BLaER1 treated with 17β-estradiol and CSF1 and Interleukin-3, amounts not matched to agents 10 nM and 100 nM (cell line): ENCODE measurements around the gene RYR1.

Experiments used
- H3K27ac ChIP-seq, 11 experiments: shearing (Covaris generic); formaldehyde crosslinking; 2 replicates each; pipeline ENCODE4 v1.8.1; 2022
- H3K27me3 ChIP-seq, 11 experiments: shearing (Covaris generic); formaldehyde crosslinking; 2 replicates each; pipeline ENCODE4 v1.8.1; 2022
- H3K36me3 ChIP-seq, 11 experiments: shearing (Covaris generic); formaldehyde crosslinking; 2 replicates each; pipeline ENCODE4 v1.8.1; 2022
- H3K4me1 ChIP-seq, 10 experiments: shearing (Covaris generic); formaldehyde crosslinking; 2 replicates each; pipeline ENCODE4 v1.8.1; 2022
- H3K4me2 ChIP-seq, 11 experiments: shearing (Covaris generic); formaldehyde crosslinking; 2 replicates each; pipeline ENCODE4 v1.8.1; 2022
- H3K4me3 ChIP-seq, 10 experiments: shearing (Covaris generic); formaldehyde crosslinking; 2 replicates each; pipeline ENCODE4 v1.8.1; 2022
- H3K9ac ChIP-seq, 11 experiments: shearing (Covaris generic); formaldehyde crosslinking; 2 replicates each; pipeline ENCODE4 v1.8.1; 2022
- H3K9me3 ChIP-seq, 11 experiments: shearing (Covaris generic); formaldehyde crosslinking; replicated peaks in 1 of 11; 2 replicates each; pipeline ENCODE4 v1.8.1; 2022
- H4K20me1 ChIP-seq, 11 experiments: shearing (Covaris generic); formaldehyde crosslinking; 2 replicates each; pipeline ENCODE4 v1.8.1; 2022
- Cebpa-rat ChIP-seq, 11 experiments: shearing (Covaris generic); IDR thresholded peaks; 2 replicates each; pipeline ENCODE4 v1.8.1; 2022

RYR1 gene

GRCh38 chr19:38387550-38388348 is 45.7 kb upstream of the RYR1 start, which contains the start of gene GGN:
GGN (minus strand) TSS chr19:38388034; CDS start chr19:38387261, 773 bp downstream.
- Histone ChIP-seq H3K9me3 (no peaks in the 10 kb centered on the region), H3K4me2 (peak within 1 kb of the TSS; percentile 77 to 95 (median 92)), H3K4me1 (peaks cover 29 to 49% (median 36%) of the 10 kb centered on the region in 10 experiments), H3K27ac (peak within 1 kb of the TSS in 4 of 11 experiments; percentile 44 to 62 (median 48); a peak in 10 of 22 replicates), H4K20me1 (peaks cover 44 to 75% (median 59%) of the 10 kb centered on the region in 11 experiments; a peak in 21 of 22 replicates), H3K27me3 (peaks cover 63 to 100% (median 96%) of the 10 kb centered on the region in 11 experiments), H3K36me3 (peaks cover 18 to 39% (median 37%) of the 10 kb centered on the region in 11 experiments), H3K9ac (peak within 1 kb of the TSS in 10 of 11 experiments; percentile 29 to 75 (median 62); a peak in 21 of 22 replicates), H3K4me3 (peak within 1 kb of the TSS; percentile 57 to 68 (median 61))
- no peak for TF ChIP-seq Cebpa-rat (IDR thresholded peaks at IDR 0.05)

- peak within 1 kb of the TSS; percentile 57 to 68 (median 61) for H3K4me3 ChIP-seq
- peaks cover 36 to 70% (median 53%) of the 10 kb centered on the region in 11 experiments; a peak in 21 of 22 replicates for H4K20me1 ChIP-seq
- peak within 1 kb of the TSS in 9 of 11 experiments; percentile 41 to 75 (median 62); a peak in 19 of 22 replicates for H3K9ac ChIP-seq
- no peaks in the 10 kb centered on the region for H3K9me3 ChIP-seq
- peaks cover 29 to 49% (median 36%) of the 10 kb centered on the region in 10 experiments for H3K4me1 ChIP-seq
- peaks cover 71 to 100% (median 100%) of the 10 kb centered on the region in 11 experiments for H3K27me3 ChIP-seq
- peak within 1 kb of the TSS; percentile 77 to 95 (median 92) for H3K4me2 ChIP-seq
- H3K27ac ChIP-seq: peak within 1 kb of the TSS in 4 of 11 experiments; percentile 44 to 62 (median 48); a peak in 9 of 22 replicates
- H3K36me3 ChIP-seq: peaks cover 17 to 31% (median 29%) of the 10 kb centered on the region in 11 experiments
- TF ChIP-seq Cebpa-rat (IDR thresholded peaks at IDR 0.05): no peak
Measured at GRCh38 chr19:38388349-38389100, 45.0 kb upstream of the RYR1 start, which contains the start of gene SPRED3. SPRED3 (plus strand) TSS chr19:38388697; CDS start chr19:38390303, 1,606 bp downstream.

GRCh38 chr19:38389101-38389925 is 44.2 kb upstream of the RYR1 start:
- peak overlapping the region; percentile 33 to 68 (median 61); a peak in 17 of 20 replicates for H3K4me3 ChIP-seq
- H3K9me3 ChIP-seq: peaks cover 0 to under 1% (median 0%) of the 10 kb centered on the region in 11 experiments; a peak in 3 of 22 replicates
- peaks cover 28 to 63% (median 45%) of the 10 kb centered on the region in 11 experiments; a peak in 21 of 22 replicates for H4K20me1 ChIP-seq
- H3K4me1 ChIP-seq: peaks cover 29 to 49% (median 36%) of the 10 kb centered on the region in 10 experiments
- no peak for TF ChIP-seq Cebpa-rat (IDR thresholded peaks at IDR 0.05)
- H3K36me3 ChIP-seq: peaks cover 9 to 24% (median 21%) of the 10 kb centered on the region in 11 experiments; a peak in 21 of 22 replicates
- H3K4me2 ChIP-seq: peak overlapping the region; percentile 77 to 95 (median 92)
- H3K27me3 ChIP-seq: peaks cover 78 to 100% (median 100%) of the 10 kb centered on the region in 11 experiments
- peak overlapping the region in 7 of 11 experiments; percentile 35 to 75 (median 56); a peak in 11 of 22 replicates for H3K9ac ChIP-seq
- peak overlapping the region in 2 of 11 experiments; percentile 22 to 62; a peak in 3 of 22 replicates for H3K27ac ChIP-seq

- TF ChIP-seq Cebpa-rat (IDR thresholded peaks at IDR 0.05): no peak
- peaks cover 6 to 14% (median 12%) of the 10 kb centered on the region in 11 experiments; a peak in 19 of 22 replicates for H3K36me3 ChIP-seq
- H3K27ac ChIP-seq: no peak overlapping the region
- no peak overlapping the region for H3K9ac ChIP-seq
- H4K20me1 ChIP-seq: peaks cover 19 to 58% (median 36%) of the 10 kb centered on the region in 11 experiments; a peak in 21 of 22 replicates
- no peak overlapping the region for H3K4me3 ChIP-seq
- peaks cover 78 to 100% (median 100%) of the 10 kb centered on the region in 11 experiments for H3K27me3 ChIP-seq
- H3K4me1 ChIP-seq: peaks cover 29 to 41% (median 33%) of the 10 kb centered on the region in 10 experiments
- peaks cover 0 to 9% (median 0%) of the 10 kb centered on the region in 11 experiments; a peak in 10 of 22 replicates for H3K9me3 ChIP-seq
- H3K4me2 ChIP-seq: peak overlapping the region in 3 of 11 experiments; percentile 18 to 35 (median 25); a peak in 3 of 22 replicates
Measured at GRCh38 chr19:38389957-38390924, 43.2 kb upstream of the RYR1 start.

- Histone ChIP-seq H3K27ac (no peak overlapping the region), H3K27me3 (peaks cover 85 to 100% (median 100%) of the 10 kb centered on the region in 11 experiments), H3K9me3 (peaks cover 0 to 18% (median 5%) of the 10 kb centered on the region in 11 experiments; a peak in 12 of 22 replicates), H3K9ac (no peak overlapping the region), H3K4me3 (no peak overlapping the region), H4K20me1 (peaks cover 1 to 41% (median 19%) of the 10 kb centered on the region in 11 experiments; a peak in 20 of 22 replicates), H3K4me1 (peaks cover 13 to 26% (median 17%) of the 10 kb centered on the region in 10 experiments), H3K4me2 (no peak overlapping the region), H3K36me3 (peaks cover 0 to 14% (median 0%) of the 10 kb centered on the region in 11 experiments; a peak in 2 of 22 replicates)
- TF ChIP-seq Cebpa-rat (IDR thresholded peaks at IDR 0.05): no peak
Measured at GRCh38 chr19:38391911-38392464, 41.5 kb upstream of the RYR1 start.

- H3K36me3 ChIP-seq: peaks cover 0 to 14% (median 0%) of the 10 kb centered on the region in 11 experiments; a peak in 2 of 22 replicates
- no peak for TF ChIP-seq Cebpa-rat (IDR thresholded peaks at IDR 0.05)
- H3K9ac ChIP-seq: no peak overlapping the region
- H3K4me3 ChIP-seq: no peak overlapping the region
- H3K4me1 ChIP-seq: peaks cover 7 to 18% (median 11%) of the 10 kb centered on the region in 10 experiments; a peak in 18 of 20 replicates
- H4K20me1 ChIP-seq: peaks cover 0 to 33% (median 13%) of the 10 kb centered on the region in 11 experiments; a peak in 15 of 22 replicates
- no peak overlapping the region for H3K27ac ChIP-seq
- peaks cover 0 to 18% (median 5%) of the 10 kb centered on the region in 11 experiments; a peak in 12 of 22 replicates for H3K9me3 ChIP-seq
- 0 out of 22 replicates have a peak overlapping the region, but pooled peaks of 1 of the 11 experiments have one; percentile 4 for H3K4me2 ChIP-seq
- peaks cover 92 to 100% (median 100%) of the 10 kb centered on the region in 11 experiments for H3K27me3 ChIP-seq
Measured at GRCh38 chr19:38392707-38393308, 40.7 kb upstream of the RYR1 start.
